ENCODE data around the gene ILK.

The ILK gene

GRCh38 chr11:6622261-6623171, 18.9 kb downstream of the ILK start:
- no peak for DNase-seq

- DNase-seq, result no peak
Observed at GRCh38 chr11:6623391-6624363, 20.1 kb downstream of the ILK start.

GRCh38 chr11:6625156-6625831, 21.7 kb downstream of the ILK start:
- no peak for DNase-seq

DNA sequence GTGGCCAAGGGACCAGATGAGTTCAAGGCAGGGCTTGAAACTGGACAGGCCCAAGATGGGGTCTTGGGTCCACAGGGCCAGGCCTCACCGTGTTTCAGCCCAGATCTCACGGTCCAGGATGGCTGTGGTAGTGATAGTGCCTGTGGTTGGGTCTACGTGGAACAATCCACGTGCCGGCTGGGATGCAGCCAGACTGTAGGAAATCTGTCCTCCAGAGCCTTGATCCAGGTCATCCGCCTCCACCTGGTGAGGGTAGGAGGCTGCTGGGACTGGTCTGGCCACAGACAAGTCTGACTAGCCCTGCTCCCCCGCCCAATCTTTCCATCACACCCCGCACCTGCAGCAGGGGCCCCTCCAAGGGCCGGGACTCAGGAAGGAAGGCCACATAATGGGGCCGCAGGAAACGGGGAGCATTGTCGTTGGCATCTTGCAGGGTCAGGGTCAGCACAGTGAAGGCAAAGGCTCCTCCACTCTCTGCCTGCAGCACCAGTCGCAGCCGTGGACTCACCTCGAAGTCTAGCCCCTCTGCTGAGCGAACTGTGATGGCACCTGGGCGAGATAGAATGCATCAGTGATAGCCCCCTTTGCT, 22.4 kb downstream of the ILK start:
- DNase-seq, result no peak

GRCh38 chr11:6626971-6627761, 23.6 kb downstream of the ILK start:
- no peak for DNase-seq

DNA sequence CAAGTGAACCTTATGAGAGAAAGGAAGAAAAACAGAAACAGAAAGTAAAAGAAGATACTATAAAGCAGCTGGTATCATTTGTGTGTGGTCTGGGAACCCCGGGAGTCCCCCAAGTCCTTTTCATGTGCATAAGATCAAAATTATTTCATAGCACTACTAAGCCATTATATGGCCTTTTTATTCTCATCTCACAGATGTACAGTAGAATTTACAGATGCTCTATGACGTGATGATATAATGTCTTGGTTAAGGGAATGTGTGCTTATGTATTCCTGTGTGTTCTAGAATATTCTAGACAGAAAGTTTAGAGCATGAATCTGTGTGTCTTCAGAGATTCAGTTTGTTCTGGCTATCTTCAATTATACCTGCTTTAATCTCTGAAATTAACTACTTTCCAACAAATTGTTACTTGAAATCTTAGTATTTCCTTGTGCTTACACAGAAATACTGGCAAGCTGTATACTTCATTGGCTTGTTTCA, 24.2 kb downstream of the ILK start:
- no peak for DNase-seq

DNA sequence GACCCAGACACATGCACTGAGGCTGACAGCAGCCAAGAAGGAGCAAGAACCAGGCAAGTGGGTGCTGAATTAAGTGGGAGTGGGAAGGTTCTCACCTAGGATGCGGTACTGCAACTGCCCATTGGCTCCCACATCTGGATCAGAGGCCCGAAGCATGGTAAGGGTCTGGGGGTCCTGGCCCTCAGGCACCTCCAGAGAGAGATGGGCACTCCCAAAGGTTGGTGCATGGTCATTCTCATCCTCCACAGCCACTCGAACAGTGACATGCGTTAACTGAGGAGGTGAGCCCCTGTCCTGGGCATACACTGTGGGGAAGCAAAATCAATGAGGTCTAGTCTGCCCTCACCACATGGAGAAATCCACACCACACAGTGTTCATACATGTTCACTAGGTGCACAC, 25.0 kb downstream of the ILK start:
- no peak for DNase-seq

DNA sequence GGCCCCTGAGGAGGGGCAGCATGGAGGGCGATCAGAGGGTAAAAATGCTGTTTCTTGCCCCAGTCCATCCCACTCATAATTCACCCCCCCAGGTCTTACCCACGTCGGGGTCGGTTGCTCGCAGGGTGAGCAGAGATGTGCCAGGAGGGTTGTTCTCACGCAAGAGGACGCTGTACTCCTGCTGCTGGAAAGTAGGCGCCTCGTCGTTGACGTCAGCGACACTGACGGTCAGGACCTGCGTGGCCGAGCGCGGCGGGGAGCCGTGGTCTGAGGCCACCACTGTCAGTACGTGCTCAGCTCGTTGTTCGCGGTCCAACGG, 26.0 kb downstream of the ILK start:
- DNase-seq, result no peak

DNA sequence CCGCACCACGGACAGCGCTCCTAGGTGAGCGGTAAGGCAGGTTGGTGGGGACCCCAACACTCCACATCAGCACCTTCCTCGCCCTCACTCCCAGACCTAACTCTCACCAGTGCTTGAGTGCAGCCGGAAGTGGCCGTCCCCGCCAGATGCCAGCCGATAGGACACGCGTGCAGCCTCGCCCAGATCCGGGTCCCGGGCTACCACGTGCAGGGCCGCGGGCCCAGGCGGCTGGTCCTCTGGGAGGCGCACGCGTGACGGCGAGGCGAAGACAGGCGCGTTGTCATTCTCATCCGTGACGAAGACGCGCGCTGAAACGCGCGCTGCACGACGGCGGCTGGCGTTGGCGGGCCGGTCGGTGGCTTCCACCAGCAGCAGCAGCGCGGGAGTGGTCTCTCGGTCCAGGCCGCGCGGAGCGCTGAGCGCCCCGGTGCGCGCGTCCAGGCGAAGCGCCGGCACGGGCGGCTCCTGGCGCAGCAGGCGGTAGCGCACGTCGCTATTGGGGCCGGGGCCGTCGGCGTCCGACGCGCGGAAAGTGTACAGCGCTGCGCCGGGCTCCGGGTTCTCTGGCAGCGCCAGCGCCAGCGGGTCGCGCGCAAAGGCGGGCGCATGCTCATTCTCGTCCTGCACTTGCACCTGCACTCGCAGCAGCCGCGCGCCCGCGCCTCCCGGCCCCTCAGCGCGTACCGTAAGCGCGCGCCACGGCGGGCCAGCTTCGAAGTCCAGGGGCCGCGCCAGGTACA, 26.5 kb downstream of the ILK start:
- DNase-seq, result no peak

GRCh38 chr11:6630632-6631291, 27.2 kb downstream of the ILK start:
- no peak for DNase-seq

- DNase-seq, result no peak
Observed at GRCh38 chr11:6631361-6631890, 27.9 kb downstream of the ILK start.

- no peak for DNase-seq
Observed at GRCh38 chr11:6632116-6633073, 28.8 kb downstream of the ILK start.

GRCh38 chr11:6633422-6634408, 30.1 kb downstream of the ILK start:
- no peak for DNase-seq

DNA sequence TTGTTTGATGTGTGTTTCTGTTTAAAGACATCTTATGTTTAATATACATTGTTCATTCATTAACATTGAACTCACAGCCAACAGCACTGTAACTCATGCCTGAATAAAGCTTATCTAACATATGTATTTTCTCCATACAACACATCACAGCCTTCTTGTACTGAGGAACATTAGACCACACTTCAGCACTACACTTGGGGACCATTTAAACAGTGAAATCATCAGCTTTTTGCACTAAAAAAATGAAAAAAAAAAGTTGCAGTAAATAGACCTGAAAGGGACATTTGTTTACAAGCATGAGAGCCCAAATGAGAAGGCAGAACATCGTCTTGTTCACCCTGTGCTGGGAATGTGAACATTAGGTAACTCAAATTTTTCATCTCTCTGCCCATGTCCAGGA, 31.0 kb downstream of the ILK start:
- DNase-seq, result no peak

- DNase-seq, result no peak
Observed at GRCh38 chr11:6635082-6635932, 31.7 kb downstream of the ILK start.

- DNase-seq, result no peak
Observed at GRCh38 chr11:6636480-6636879, 32.9 kb downstream of the ILK start.

- DNase-seq, result no peak
Observed at GRCh38 chr11:6637871-6638270, 34.3 kb downstream of the ILK start.

All from stimulated activated naive CD4-positive, alpha-beta T cell treated with Interleukin-2 at 50 U/mL for 16 hours (primary cell).